Fibroblast of upper back skin (primary cell): ENCODE measurements around the gene ZC3H12C.
A peak's percentile ranks its signal among the peaks of the same experiment; 100 is the strongest.
"Not testable (repeated sequence)": the region's sequence is repeated elsewhere in the genome, so short reads cannot be mapped to it uniquely, and the experiment has no call there.

ENCODE experiments used
- DNase-seq: peaks from one replicate; pipeline ENCODE4 v3.0.0-alpha.2; 2013

ZC3H12C gene

DNA sequence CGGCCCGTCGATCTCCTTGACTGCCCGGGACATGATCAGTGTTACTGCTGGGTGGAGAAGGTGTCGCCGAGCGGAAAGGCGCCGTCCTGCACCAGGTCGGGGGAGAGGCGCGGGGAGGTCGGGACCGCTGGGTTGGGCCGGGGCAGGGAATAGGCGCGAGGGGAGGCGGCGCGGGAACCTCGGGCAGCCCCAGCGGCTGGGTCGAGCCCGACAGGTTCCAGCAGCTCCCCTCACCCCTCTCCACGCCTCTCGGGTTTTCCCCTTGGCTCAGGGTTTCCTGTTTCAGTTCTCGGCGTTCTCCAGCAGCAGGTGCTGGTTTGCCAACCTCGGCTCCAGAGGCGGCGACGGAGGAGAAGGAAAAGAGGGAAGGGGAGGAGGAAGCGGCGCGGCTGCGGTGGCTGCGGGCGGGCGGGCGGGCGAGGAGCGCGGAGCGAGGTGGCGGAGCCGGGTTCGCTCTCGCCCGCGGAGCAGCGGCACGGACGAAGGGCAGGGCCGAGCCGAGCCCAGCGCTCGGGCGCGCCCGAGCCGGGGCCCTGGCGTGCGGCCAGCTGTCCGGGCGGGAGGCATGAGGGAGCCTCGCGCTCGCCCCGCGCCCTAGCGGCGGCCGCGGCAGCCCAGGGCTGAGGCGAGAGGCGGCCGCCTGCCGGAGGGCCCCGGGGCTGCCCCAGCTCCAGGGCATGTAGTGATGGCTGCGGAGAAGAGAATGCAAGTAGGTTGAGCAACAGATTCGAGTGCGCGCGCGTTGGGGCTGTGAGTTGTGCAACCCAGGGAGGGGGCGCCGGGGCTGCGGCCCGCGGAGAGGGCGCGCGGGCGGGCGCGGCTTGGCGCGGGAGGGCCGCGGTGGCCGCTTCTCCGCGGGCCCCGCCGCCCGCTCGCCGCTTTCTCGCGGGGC, at the start of gene ZC3H12C:
Gene ZC3H12C, plus strand, starts transcription at position 878 of the 892 bp plus-strand sequence. CDS start 20 bp downstream, outside the sequence.
- DNase-seq, result peak; percentile 86

DNA sequence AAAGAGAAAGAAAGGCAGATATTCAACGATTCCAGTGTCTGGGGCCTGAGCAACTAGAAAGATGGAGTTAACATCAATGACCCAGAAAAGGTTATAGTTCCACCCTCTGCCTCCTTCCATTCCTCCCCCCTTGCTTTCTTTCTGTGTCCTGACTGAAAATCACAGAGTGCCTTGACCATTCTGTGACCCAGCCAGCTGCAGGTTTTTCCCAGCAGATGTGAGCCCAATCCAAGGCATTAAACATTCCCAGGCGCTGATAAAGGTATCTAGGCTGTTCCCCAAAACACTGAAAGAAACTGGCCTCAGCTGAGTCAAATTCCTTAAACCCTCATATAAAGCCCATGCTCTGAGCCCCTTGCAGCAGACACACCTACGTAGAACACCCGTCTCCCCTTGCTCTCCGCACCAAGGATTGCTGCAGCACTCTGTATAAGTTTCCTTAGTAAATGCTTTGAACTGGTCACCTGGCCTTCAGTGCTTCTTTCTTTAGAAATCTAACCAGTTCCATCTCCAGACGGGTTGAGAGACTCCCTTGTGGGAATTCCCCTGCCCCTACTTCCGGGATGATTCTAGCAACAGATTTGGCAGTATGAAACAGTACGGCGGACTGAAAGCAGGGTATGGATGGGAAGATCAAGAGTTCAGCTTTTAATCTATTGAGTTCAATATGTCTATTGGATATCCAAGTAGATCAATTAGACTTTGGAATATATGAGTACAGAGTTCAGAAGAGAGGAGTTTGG, 48.8 kb upstream of the ZC3H12C start:
- no peak for DNase-seq

GRCh38 chr11:110046775-110047380, 46.3 kb upstream of the ZC3H12C start:
- DNase-seq, result no peak

DNA sequence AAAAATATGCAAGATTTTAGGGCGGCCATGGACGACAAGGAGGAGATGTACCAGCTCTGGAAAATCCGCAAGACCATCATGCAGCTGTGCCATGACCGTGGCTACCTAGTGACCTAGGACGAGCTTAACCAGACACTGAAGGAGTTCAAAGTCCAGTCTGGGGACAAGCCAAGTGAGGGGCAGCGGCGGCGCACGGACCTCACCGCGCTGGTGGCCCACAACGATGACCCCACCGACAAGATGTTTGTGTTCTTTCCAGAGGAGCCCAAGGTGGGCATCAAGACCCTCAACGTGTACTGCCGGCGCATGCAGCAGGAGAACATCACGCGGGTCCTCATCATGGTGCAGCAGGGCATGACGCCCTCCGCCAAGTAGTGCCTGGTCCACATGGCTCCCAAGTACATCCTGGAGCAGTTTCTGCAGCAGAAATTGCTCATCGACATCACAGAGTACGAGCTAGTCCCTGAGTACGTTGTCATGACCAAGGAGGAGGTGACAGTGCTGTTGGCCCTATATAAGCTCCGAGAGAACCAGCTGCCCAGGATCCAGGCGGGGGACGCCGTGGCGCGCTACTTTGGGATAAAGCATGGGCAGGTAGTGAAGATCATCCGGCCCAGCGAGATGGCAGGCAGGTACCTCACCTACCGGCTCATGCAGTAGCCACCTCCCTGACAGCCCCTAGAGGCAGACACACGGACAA, 43.5 kb upstream of the ZC3H12C start:
- no peak for DNase-seq

- DNase-seq, result no peak
Observed at GRCh38 chr11:110050201-110050506, 43.0 kb upstream of the ZC3H12C start.

DNA sequence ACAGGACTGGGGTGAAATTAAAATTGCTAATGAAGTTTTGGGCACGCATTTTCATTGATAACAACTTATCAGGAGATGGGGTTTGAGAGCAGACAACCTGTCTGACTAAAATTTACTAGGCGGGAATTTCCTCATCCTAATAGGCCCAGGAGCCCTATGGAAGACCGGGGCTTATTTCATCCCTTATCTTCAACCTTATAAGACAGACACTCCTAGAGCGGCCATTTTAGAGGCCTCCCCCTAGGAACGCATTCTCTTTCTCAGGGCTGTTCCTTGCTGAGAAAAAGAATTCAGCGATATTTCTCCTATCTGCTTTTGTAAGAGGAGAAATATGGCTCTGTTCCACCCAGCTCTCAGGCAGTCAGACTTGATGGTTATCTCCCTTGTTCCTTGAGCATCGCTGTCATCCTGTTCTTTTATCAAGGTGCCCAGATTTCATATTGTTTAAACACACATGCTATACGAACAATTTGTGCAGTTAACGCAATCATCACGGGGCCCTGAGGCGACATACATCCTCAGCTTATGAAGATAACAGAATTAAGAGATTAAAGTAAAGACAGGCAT, 39.3 kb upstream of the ZC3H12C start:
- no peak for DNase-seq

DNA sequence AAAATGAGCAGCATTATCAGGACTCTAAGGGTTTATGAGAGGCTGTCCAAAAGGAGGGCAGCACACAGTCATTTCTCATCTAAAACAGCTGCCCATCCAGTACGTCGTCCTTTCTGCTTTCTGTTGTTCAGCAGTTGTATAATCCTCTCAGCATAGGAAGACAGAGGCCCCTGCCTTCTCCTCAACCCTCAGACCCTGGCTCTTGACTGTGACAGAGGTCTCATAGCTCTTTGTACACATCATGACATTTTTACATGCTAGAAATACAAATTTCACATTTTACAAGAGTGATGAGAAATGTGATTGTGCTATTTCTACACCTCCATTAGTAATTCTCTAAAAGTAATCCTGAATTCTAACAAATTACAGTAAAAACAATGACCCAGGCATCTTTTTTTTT, 36.2 kb upstream of the ZC3H12C start:
- no peak for DNase-seq

DNA sequence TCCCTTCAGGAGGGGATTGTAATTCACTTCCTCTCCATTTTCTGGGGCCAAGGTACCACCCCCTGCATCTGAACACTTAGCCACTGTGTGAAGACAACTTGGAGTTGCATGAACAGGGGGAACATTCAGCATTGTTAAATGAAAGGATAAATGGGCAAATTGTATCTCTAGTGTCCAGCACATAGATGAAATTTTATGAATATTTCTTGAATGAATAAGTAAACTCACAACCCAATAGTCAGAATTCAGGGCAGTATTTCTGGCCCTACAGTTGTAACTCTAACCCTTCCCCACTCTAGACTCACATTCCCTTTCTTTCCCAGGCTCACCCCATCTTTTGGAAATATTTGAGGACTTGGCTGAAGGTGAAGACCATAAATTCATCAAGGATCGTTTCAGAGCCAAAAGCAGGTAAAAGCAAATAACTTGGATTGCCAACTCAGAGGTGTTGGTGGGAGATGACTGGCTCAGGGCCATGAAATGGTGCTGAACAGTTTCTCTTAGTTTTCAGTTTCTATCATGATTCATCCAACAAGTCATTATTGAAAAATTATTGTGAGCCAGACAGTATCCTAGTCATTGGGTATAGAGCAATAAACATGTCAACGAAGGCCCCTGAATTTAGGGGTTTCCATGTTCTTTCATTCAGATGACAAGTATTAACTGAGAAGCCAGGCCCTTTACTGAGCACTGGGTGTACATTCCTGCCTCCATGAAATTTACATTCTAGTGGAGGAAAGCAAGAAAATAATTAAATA, 33.3 kb upstream of the ZC3H12C start:
- DNase-seq, result peak; percentile 72

DNA sequence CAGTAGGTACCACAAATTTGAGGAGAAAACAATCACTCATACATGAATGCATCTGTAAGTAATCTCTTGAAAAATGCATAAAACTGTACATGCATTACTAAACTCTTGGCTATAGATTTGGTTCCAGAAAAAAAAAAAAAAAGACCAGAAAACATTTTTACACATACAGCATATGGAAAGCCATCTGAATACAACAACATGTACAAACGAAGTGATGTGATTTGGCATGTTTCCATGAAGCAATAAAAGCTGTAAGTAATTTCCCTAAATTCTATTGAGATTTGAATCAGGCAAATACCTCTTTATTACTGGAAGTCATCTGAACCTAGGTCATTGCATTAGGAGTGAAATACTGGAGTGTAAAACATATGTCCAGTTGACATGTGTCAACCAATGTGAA, 31.9 kb upstream of the ZC3H12C start:
- no peak for DNase-seq

GRCh38 chr11:110062247-110062646, 30.9 kb upstream of the ZC3H12C start:
- no peak for DNase-seq

GRCh38 chr11:110065189-110065588, 28.0 kb upstream of the ZC3H12C start:
- no peak for DNase-seq

GRCh38 chr11:110068001-110068400, 25.2 kb upstream of the ZC3H12C start:
- not testable (repeated sequence) for DNase-seq

- peak; percentile 77 for DNase-seq
Observed at GRCh38 chr11:110069158-110069737, 23.9 kb upstream of the ZC3H12C start.

GRCh38 chr11:110070176-110070575, 23.0 kb upstream of the ZC3H12C start:
- DNase-seq, result no peak

GRCh38 chr11:110071197-110071596, 22.0 kb upstream of the ZC3H12C start:
- DNase-seq, result no peak

DNA sequence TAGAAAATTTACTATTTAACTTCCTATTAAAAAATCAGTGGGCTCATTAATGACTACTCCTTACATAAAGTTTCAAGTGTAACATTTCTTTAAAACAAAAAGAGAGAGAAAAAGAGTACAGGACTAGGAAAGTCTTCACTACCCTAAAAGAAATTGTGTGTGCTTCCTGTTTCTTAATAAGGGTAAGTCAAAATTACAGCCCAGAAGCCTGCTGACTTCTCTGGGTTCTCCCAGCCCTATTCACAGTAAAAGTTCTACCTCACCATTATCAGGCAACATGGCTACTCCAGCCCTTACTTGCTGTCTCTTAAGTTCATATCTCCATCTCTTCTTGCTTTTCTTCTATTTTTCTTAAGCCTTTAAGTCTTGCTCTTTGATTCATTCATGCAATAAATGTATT, 20.3 kb upstream of the ZC3H12C start:
- no peak for DNase-seq

GRCh38 chr11:110074499-110074898, 18.7 kb upstream of the ZC3H12C start:
- no peak for DNase-seq

- peak; percentile 90 for DNase-seq
Observed at GRCh38 chr11:110075105-110075846, 17.9 kb upstream of the ZC3H12C start.

DNA sequence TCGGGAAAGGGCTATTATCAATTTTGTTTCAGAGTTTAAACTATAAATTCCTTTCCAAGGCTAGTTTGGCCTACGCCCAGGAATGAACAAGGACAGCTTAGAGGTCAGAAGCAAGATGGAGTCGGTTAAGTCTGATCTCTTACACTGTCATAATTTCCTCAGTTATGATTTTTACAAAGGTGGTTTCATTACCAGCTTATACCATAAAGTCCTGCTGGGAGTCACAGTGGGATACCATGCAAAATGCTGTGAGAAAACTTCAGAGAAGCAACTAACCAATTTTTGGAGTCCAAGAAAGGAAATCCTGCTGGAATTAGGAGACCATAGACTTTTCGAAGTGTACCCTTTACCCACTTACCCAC, 17.4 kb upstream of the ZC3H12C start:
- no peak for DNase-seq

DNA sequence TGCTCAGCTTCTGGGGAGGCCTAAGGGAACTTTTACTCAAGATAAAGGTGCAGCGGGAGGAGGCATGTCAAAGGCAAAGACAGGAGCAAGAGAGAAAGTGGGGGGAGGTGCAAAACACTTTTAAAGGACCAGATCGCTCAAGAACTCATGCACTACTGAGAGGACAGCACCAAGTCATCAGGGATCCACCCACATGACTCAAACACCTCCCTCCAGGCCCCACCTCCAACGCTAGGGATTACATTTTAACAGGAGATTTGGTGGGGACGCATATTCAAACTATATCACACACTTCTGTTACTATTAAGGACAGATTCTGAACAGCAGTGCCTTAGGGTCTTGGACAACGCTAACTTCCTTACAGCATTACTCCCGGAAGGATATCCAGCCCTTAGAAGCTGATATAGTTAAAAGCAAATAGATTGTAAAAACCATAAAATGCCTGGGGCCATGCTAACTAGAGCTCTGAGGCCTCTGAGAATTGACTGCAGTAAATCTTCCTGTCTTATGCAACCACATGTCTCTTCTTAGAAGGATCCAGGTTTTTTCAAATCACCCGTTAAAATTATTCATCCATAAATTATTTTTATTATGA, 16.7 kb upstream of the ZC3H12C start:
- peak; percentile 65 for DNase-seq

- DNase-seq, result no peak
Observed at GRCh38 chr11:110077346-110077745, 15.8 kb upstream of the ZC3H12C start.
